DMS 273 treated with DMSO at 0.1 percent for 48 hours (cell line): ENCODE data around the gene SPRED2.

ENCODE experiments used
- DNase-seq: peaks from one replicate; lab custom pipeline; 2025; lab: John Stamatoyannopoulos, UW

The SPRED2 gene

DNA sequence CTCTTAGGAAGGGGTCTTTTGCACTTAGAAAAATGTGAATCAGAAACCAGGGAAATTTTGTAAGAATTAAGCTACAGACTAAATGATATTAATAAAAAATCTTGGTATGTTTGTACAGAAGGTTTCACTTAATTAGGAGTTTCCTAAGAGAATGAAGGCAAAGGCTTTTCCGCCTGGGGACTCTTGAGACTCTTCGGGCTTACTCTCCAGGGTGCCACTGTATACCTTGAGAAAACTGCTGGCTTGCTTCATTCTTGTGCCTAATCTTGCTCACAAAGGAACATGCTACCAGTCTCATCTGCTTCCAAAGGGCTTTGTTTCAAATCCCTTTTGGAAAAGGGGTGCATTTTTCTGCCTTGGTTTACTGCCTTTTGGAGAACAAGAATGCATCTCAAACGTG, 155.3 kb downstream of the SPRED2 start:
- no peak for DNase-seq

DNA sequence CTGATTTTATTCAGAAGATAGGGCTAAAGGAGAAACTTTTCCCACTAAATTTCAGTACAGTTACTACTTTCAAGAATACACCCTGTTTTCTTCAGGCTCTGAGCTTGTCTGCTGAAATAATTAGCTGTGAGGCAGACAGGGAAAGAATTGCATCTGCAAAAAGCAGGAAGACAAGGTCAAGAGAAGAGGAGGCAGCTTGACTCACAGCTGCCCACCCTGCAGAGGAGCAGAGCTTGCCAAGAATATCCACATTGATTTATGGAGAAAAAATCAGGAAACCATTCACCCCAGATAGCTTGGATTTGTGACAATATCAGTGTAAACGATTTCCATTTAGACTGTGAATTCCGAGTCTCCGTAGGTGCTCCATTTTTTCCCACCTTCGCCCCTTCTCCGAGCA, 155.8 kb downstream of the SPRED2 start:
- DNase-seq, result no peak

DNA sequence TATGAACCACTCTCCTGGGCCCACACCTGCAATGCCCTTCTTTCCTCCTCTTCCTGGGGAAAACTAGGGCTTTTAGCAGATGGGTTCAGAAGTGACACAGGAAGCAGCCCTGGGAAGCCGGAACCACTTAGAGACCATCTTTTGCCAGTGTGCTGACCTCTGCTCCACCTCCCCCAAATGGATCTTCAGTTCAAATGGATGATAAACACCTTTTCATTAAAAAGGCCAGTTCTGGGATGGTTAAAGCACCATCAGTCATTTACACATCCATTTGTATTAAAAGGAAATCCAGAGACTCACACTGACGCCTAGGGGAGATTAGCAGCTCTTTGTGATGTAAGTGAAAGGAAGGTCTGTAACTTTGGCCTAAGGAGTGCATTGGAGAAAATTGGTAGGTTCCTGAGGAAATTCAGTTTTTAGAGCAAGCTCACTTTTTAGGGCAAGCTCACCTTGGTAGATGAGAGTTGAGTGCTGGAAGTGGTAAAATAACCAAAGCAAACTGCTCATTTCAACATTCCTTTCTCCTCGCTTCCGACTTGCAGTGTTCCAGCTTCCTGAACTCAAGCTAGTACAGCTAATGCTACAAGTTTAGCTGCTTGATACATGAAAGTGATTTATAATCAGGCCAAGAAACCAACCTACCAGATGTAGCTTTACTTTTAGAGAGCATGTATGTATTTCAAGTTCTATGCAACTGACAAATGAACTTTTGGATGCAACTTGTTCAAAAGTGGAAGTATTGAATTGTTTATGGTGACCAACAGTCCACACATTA, 157.1 kb downstream of the SPRED2 start:
- no peak for DNase-seq

DNA sequence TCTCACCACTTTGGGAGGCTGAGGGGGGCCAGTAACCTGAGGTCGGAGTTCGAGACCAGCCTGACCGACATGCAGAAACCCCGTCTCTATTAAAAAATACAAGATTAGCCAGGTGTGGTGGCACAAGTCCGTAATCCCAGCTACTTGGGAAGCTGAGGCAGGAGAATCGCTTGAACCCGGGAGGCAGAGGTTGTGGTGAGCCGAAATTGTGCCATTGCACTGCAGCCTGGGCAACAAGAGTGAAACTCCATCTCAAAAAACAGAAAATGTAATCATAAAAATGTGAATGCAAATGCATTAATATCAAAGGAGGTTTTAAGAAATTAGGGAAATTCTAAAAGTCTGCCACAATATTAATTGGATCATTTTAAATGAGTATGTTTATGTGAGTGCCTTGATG, 159.1 kb downstream of the SPRED2 start:
- DNase-seq, result no peak

DNA sequence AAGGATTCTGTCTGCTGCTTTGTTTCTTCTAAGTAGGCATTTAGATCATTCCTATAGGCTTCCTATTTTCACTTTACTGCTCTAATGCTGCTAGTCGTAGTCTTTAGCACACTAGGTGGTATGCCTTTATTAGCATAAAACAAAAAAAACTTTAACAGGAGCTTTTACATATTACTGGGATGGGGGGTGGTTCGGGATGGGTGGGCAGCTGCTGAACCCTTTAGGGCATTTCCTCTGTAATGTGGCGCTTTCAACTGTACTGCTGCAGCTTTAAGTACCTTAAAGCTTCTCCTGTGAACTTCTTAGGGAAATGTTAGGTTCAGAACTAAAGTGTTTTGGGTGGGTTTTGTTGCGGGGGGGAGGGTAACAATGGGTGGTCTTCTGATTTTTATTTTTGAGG, 163.4 kb downstream of the SPRED2 start:
- DNase-seq, result no peak

DNA sequence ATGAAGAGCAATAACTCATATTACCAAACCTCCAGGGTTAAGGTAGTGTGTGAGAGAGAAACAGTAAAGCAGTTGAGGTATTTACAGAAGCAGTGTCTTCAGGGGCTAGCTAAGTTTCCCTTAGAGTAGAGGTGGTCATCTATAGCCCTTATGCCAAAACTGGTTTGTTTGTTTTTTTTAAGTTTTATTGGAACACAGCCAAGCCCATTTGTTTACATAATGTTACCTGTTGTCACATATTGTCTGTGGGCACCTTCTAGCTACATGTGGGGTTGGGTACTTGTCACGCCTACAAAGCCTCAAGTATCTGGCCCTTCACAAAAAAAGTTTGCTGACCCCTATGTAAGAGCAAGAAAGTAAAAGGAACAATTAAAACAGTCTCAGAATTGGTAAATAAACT, 165.4 kb downstream of the SPRED2 start:
- no peak for DNase-seq

DNA sequence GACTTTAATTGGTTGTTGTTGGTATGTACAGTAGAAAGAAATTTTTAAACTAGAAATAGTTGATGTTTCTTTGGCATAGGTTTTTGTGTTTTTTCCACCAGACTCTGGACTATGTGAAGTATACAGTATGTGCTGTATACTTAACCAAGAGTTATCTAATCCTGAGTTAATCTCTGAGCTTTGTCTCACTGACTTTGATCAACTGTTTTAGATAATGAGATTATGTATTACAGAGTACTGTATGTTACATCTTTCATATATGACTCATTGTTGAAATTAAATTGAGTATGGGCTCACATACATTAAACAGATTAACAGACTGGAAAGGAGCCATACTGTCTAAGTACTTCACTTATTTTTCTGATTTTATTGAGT, 166.7 kb downstream of the SPRED2 start:
- no peak for DNase-seq

DNA sequence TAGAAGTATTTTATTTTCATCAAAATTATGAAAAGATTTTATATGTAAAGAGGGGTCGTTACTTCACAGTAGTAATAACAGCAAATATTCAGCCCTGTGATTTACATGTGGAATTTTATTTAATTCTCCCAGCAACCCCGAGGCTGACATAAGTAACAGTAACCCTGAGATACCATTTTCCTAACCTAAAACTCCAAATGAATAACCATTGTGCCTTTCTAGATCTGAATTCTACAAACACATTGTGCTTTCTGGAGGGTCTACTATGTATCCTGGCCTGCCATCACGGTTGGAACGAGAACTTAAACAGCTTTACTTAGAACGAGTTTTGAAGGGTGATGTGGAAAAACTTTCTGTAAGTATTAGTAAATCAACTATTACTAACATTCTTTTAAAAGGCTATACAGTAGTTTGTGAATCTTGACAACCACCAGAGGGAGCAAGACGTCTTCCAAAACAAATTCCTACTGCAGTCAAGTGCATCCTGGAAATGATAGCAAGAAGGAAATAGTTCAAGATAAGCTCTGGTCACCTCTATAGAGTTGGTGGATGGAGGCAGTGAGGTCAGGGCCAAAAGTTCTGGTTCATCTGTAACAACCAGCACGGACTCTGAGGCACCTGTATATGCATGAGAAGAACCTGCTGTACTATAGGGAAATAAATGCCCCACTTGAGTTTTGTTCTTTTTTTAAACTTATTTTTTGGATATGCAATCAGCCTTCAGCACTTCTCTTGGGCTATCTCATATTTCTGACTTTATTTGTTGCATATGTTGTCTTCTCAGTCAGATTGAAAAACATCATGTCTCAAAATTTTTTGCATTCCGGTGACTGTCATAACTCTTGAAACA, 167.4 kb downstream of the SPRED2 start:
- DNase-seq, result peak; percentile 35

DNA sequence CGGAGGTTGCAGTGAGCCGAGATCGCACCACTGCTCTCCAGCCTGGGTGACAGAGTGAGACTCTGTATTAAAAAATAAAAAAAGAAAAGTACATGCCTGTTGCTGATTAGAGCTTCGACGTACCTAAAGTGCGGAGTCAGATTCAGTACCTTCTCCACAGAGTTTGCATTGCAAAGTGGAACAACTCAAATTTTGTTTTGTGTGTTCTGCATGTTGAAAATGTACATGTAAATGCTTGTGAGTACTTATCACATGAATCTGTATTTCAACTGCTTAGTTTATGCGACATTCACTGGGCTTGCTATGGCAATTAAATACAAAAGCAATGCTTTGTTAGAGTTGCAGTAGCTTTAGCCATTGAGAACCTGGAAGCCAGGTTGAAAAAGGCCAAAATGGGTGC, 168.4 kb downstream of the SPRED2 start:
- DNase-seq, result no peak

DNA sequence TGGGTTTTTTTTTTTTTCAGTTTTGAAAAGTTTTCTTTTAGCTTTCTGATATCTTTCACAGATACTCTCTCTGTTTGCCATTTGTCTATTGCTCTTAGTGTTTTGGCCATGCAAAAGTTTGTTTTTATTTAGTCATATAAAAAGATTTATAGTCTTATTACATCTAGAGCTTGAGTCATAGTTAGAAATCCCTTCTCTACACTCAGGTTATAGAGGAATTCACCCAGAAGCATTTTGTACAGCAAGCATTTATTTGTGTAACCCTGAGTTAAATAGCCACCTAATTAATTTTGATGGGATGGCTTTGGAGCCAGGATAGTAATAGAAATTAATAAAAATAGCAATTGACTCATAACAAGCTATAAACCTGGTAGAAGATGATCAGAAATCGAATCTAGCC, 169.1 kb downstream of the SPRED2 start:
- DNase-seq, result no peak

DNA sequence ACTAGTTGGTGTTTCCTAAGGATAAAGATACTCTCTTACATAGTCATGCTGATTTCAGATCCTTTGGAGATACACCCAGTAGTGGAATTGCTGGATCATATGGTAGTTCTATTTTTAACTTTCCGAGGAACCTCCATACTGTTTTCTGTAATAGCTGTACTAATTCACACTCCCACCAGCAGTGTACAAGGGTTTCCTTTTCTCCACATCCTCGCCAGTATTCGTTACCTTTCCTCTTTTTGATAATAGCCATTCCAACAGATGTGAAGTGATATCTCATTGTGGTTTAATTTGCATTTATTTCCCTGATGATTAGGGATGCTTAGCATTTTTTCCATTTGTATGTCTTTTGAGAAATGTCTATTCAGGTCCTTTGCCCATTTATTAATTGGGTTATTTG, 170.7 kb downstream of the SPRED2 start:
- no peak for DNase-seq
